ENCODE measurements around the gene CTDSPL2.

Gene CTDSPL2

GRCh38 chr15:44468709-44469385 lies 41.4 kb downstream of the CTDSPL2 start:
- peak; percentile 79 for ATAC-seq
- TF ChIP-seq ISL1 (CRISPR knock-in tag; IDR thresholded peaks at IDR 0.05) = peak; percentile 21; the same call in 1 of the 2 replicates
- no peak for TF ChIP-seq ZC3H10 (CRISPR knock-in tag; IDR thresholded peaks at IDR 0.05)
- TF ChIP-seq GLIS3 (CRISPR knock-in tag; IDR thresholded peaks at IDR 0.05) = no peak
- no peak for TF ChIP-seq TOX (CRISPR knock-in tag; IDR thresholded peaks at IDR 0.05; ENCODE audit: borderline replicate concordance)
- TF ChIP-seq TSHZ2 (CRISPR knock-in tag; IDR thresholded peaks at IDR 0.05) = no peak
- no peak for TF ChIP-seq ZNF70 (CRISPR knock-in tag; IDR thresholded peaks at IDR 0.05)
- TF ChIP-seq TCF4 (CRISPR knock-in tag; IDR thresholded peaks at IDR 0.05; ENCODE audit: borderline replicate concordance) = no peak

GRCh38 chr15:44471885-44472455 lies 44.5 kb downstream of the CTDSPL2 start:
- ATAC-seq = no peak
- TF ChIP-seq CSRNP3 (CRISPR knock-in tag; IDR thresholded peaks at IDR 0.05) = no peak
- TF ChIP-seq ZNF8 (CRISPR knock-in tag; IDR thresholded peaks at IDR 0.05) = peak; percentile 99

- TF ChIP-seq ZFP3 (CRISPR knock-in tag; IDR thresholded peaks at IDR 0.05) (no peak), CREB5 (CRISPR knock-in tag; IDR thresholded peaks at IDR 0.05; ENCODE audit: low read depth) (no peak), RARB (CRISPR knock-in tag; IDR thresholded peaks at IDR 0.05) (no peak), SNAI2 (CRISPR knock-in tag; IDR thresholded peaks at IDR 0.05) (no peak), ESRRG (CRISPR knock-in tag; IDR thresholded peaks at IDR 0.05) (no peak), CSRNP3 (CRISPR knock-in tag; IDR thresholded peaks at IDR 0.05) (no peak), GLIS3 (CRISPR knock-in tag; IDR thresholded peaks at IDR 0.05) (no peak), ZNF565 (CRISPR knock-in tag; conservative IDR thresholded peaks at IDR 0.05; ENCODE audit: low read depth) (no peak), ARNTL (CRISPR knock-in tag; IDR thresholded peaks at IDR 0.05; ENCODE audit: borderline replicate concordance, low read depth) (no peak), ZNF8 (CRISPR knock-in tag; IDR thresholded peaks at IDR 0.05) (no peak), ZC3H10 (CRISPR knock-in tag; IDR thresholded peaks at IDR 0.05) (no peak), TSHZ2 (CRISPR knock-in tag; IDR thresholded peaks at IDR 0.05) (no peak), BACH2 (CRISPR knock-in tag; IDR thresholded peaks at IDR 0.05; ENCODE audit: borderline replicate concordance) (no peak), ZNF70 (CRISPR knock-in tag; IDR thresholded peaks at IDR 0.05) (no peak), OSR1 (CRISPR knock-in tag; IDR thresholded peaks at IDR 0.05) (no peak), TCF4 (CRISPR knock-in tag; IDR thresholded peaks at IDR 0.05; ENCODE audit: borderline replicate concordance) (no peak), POU6F1 (CRISPR knock-in tag; IDR thresholded peaks at IDR 0.05; ENCODE audit: borderline replicate concordance, low read depth) (no peak), ZFP30 (CRISPR knock-in tag; IDR thresholded peaks at IDR 0.05) (no peak)
- no peak for ATAC-seq
Measured at GRCh38 chr15:44479343-44479742, 51.9 kb downstream of the CTDSPL2 start.
